Activated CD4-positive, alpha-beta T cell treated with anti-CD3 and anti-CD28 coated beads, Interleukin-2, Interleukin-4, amounts not matched to agents 100 ng/mL and 50 ng/mL, durations not matched to agents 16 hours and 8 hours (primary cell): Measurements from ENCODE around the gene PEPD.

Experiments used
- DNase-seq: peaks from one replicate; pipeline ENCODE4 v3.0.0-alpha.2; 2020; ENCODE audit warnings: low spot score

PEPD gene

DNA sequence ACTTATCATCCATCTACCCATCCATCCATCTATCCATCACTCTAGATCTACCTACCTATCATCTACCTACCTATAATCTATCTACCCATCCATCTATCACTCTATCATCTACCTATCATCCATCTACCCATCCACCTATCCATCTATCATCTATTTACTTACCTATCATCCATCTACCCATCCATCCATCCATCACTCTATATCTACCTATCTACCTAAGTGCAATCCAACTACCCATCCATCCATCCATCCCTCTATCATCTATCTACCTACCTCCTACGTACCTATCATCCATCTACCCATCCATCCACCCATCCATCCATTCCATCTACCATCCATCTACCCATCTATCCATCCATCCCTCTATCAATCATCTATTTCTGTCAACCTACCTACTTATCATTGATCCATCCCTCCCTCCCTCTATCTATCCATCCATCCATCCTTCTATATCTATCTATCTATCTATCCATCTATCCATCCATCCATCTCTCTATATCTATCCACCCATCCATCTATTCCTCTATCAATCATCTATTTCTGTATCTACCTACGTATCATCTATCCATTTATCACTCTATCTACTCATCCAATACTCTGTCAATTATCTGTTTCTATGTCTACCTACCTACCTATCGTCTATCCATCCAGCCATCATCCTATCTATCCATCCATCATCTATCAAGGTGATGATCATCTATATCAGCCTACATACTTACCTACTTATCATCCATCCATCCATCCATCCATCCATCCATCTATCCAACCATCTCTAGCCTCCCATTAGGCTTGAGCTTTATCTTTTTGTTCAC, 99.0 kb downstream of the PEPD start:
- DNase-seq = no peak

DNA sequence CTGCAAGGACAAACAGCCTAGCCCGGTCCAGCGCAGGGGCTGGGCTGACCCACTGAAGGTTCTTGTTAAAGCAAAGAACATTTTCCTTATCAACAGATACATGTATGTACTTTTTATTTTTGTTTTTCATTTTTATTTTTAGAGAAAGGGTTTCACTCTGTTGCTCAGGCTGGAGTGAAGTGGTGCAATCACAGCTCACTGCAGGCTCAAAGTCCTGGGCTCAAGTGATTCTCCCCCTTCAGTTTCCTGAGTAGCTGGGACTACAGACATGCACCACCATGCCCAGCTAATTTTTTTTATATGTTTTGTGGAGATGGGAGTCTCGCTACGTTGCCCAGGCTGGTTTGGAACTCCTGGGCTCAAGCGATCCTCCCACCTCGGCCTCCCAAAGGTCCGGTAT, 100.2 kb downstream of the PEPD start:
- DNase-seq = no peak

DNA sequence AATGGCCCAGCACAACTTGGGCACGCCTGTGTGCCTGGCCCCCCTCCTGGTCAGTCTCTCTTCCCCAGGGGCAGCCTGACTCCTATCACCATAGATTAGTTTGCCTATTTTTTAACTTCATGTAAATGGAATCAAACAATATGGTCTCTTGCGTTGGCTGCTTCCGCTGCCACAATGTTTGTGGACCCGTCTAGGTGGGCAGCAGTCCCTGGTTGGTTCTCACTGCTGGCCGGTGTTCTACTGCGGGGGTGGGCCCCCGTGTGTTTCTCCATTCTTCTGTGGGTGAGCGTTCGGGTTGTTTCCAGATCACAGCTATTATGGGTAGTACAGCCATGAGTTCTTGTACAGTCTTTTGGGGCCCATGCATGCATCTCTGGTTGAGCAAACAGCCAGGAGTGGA, 100.8 kb downstream of the PEPD start:
- no peak for DNase-seq

DNA sequence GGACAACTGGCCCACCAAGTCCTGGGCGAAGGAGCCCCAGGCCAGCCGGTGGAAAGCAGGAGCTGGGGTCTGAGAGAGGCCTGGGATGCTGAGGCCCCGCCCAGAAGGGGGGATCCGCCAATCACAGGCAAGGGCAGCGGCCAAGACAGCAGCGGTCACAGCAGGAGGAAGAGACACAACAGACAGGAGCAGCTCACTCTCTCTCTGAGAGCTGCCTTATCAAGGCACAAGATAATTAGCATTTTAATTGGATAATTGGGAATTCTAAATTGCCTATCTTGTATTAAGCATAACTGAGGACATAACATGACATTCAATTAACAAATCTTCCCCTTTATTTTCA, 101.8 kb downstream of the PEPD start:
- no peak for DNase-seq

DNA sequence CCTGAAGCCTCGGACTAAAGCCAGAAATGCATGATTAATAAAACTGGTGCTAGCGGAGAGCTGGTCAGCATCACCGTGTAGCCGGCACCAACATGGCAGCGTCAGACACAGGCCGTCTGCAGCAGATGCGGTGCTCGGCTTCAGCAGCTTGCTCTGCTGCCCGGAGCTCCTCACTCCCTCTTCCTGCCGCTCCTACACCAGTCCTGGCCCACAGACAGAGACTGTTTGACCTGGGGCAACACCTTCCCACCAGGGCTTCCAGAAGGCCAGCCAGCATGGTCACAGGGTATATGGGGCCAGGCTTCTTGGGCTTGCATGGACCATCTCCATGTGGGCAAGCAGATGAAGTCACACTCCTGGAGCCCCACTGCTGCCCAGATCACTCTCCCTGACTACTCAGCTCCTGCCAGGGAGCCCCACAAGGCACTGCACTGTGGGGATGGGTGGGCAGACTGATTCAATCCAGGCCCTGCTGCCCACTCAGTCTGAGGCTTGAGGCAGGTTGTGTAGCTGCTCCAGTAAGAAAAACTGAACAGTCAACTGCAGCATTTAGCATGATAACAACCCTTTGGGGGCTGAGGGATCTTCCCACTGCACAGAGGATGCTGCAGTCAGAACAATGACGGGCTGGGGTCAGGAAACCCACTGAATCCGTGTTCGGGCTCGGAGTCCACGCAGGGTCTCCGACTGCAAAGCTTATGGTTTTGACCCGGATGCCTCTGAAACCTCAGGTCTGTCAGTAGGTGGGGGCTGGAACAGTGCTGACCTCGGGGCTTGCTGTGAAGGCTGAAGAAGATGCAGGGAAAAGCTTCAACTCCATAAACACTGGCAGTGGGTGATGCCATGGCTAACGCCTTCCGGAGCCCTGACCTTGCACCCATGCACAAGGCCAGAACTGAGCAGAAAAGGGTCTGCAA, 102.5 kb downstream of the PEPD start:
- DNase-seq = no peak

DNA sequence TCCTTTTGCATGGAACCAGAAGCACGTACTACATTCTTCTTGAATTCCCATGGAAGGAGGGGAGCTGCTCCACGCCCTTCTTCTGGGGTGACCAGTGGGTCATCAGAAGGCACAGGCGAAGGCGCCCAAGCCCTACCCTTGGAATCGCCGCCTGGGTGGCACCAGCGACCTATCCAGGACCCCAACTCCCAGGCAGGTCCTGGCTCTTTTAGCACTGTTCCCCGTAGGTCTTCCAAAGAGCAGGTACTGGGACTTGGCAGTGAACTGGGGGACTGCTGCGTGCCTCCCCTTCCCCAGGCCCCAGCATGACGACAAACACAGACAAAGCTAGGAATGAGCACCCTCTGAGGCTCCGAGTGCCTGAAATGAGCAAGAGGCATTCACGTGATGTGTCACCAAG, 103.1 kb downstream of the PEPD start:
- no peak for DNase-seq

DNA sequence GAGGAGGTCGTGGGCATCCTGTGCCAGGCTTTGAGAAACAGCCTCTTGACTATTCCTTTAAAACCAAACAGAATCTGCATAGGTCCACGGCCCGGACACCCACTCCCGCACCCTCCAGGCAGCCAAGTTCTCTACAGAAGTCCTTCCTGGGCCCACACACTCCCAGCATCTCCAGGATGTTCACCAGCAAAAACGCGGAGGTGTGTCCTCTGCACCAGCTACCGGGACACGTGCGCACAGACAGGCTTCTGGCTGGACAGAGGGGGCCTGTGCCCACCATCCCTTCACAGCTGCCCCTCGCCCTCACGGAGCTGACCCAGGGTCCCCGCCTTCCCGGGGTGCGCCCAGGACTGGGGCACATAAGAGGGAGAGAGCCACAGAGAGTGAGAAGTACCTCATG, 103.8 kb downstream of the PEPD start:
- no peak for DNase-seq

DNA sequence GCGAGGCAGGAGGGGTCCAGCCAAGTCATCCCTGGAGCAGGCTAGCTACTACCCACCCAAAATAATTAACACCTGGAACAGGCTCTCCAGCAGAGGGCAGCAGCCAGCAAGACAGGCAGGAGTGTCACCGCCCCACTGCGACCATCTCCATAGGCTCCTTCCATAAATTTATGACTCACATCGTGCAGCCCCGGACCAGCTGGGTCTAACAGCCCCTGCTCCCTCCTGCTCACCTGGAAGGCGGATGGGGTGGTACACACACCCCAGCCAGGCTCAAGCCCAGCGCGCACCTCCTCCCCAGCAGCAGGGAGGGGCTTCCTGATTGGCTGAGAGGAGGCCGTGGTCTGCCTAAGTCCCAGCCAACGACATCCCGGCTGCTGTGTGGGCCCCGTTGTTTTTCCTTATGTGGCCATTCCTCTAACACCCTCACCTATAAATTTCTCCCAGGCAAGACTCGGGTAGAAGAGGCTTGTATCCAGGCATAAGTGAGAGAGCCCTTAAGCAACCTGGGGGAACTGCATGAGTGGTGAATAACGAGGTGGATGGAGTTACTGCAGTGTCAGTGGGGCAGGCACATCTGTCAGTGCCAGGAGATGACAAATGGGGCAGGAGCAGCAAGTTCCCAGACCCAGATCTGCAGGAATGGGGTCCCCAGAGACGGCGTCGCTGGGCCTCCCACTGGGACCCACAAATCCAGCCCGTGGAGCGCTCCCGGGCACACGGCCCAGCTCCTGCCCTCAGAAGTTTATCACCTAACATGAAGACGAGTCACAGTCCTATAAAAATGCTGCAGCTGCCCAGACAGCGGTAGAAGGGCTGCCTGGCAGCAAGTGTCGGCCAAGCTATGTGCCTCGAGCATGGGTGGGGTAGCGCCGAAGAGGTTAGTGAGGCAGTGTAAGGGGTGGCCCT, 105.0 kb downstream of the PEPD start:
- DNase-seq = peak; percentile 64

DNA sequence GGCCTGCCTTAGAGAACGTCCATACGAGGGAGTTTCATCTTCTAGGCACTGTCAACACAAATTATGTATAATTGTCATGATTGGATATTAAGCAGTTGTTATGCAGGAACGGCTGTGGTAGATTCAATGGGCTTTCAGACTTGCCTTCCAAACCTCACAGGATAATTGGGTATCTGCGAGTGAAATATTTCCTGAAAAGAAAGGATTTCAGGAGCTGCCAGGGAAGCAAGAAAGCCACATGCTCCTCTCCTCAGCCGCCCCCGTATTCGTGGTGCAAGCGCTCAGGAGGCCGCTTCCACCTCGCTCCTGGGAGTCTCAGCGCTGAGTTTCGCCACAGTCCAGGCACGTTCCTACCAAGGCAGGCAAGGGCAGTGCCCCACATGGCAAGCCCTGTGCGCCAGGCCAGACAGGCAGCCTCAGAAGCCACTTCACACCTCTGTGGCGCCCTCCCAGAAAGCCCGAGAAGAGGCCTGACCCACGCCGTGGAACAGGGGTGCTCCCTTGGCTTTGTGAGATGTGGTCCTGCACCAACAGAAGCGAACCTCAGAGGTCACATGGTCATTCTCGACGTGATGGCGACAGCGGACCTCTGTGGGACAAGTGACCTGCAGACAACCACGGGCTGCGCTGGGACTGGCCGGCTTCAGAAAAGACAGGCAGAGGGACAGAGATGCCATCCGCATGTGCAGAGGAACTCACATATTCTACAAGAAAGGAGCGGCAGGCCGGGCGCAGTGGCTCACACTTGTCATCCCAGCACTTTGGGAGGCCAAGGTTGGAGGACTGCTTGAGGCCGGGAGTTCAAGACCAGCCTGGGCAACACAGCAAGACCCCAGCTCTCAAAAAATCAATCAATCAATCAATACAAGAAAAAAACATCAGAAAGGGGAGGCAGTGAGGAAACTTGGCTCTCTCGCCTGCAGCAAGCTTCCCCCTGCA, 106.7 kb downstream of the PEPD start:
- DNase-seq = no peak

DNA sequence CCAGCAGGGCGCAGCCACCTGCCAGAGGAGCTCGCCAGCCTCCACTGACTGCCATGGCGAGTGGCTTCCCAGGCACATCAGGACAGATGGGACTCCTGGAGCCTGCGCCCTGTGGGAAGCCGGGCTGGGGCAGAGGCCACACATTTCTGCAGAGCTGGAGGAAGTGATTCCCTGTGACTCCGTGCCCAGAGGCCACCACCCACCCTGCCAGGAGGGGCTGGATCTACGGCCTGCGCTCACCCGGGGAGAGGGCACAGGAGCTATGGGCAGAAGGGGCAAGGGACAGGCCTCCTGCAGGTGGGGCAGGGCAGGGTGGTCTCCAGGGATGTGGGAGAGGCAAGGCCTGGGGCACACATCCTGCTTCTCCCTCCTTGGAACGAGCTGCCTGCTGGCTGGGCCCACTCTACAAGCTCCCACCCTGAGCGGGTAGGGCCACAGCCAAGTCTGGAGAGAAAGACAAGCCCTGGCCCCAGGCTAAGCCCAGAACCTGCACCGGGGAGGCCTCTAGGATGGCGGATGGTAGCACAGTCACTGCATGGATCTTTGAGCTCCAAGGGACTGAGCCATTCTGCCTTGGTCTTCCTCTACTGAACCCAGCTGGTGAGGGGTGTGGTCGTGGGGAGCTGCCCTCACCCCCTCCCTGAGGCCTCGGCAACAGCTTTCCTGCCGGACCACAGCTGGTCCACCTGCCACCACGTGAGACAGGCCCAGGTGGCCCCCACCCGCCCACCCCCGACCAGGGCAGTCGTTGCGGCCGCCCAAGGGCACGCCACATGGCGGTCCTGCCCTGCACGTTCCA, 107.5 kb downstream of the PEPD start:
- DNase-seq = no peak

DNA sequence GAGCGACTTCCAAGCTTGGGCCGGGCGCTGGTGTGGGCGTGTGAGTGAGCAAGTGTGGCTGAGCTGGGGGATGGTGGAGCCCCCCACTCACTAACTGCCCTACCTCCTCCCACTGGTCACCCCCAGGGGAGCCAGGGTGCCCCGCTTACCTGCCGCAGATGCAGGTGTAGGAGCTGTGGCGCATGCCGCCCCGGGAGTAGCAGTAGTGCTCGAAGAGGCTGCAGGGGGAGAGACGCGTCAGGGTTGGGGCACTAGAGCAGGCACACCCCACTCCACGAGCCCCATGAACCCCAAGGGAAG, 108.2 kb downstream of the PEPD start:
- no peak for DNase-seq

DNA sequence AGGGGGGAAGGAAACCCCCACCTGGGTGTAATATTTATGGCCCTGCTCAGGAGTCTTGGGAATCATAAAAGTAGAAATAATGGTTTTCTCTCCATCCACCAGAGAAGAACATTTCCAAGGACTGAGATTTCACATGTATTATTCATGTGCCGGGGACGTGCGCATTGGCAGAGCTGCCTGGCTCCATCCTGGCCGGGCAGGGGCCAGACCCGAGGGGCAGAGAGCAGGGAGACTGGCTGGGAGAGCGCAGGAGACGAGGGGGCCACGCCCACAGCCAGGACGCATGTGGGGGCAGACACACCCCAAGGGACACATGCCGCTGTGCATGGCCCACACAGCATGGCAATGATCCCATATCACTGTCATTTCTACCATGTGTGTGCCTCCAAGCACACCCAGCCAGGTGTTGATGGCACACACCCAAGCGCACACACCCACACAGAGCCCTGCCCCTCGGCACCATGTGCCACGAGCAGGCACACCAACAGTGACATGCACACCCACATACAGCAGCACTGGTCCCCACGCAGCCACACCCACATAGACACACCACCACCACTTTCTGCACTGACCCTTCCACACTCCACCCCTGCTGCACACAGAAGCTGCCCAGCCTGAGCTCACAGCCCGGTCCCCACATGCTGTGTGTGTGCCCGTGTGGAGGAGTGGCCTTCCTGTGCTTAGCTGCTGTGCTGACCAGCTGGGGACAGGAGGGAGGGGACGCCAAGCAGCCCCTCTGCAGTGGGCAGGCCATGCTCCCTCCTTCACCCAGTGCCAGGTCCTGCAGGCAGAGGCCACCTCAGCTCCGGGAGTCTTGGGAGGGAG, 108.8 kb downstream of the PEPD start:
- no peak for DNase-seq

DNA sequence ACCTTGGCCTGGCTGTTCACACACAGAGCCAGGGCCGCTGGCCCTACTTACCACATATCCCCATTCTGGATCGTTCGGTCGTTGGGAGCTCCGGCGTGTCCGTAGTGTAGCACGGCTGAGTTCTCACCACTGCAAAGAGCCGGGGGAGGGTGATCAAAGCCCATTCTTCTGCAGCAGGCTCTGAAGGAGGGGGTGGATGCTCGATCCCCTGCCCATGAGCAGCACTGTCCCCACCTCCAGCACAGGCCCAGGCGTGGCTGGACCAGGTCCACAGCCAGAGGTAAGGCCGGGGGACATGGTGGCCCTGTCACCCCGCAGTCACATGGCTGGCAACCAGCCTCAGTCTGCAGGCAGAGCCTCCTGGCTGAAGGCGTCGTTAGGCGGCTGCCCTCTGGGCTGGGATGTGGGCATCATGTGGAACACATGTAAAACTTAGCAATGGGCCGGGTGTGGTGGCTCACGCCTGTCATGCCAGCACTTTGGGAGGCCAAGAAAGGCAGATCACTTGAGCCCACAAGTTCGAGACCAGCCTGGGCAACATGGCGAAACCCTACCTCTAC, 109.9 kb downstream of the PEPD start:
- DNase-seq = no peak

DNA sequence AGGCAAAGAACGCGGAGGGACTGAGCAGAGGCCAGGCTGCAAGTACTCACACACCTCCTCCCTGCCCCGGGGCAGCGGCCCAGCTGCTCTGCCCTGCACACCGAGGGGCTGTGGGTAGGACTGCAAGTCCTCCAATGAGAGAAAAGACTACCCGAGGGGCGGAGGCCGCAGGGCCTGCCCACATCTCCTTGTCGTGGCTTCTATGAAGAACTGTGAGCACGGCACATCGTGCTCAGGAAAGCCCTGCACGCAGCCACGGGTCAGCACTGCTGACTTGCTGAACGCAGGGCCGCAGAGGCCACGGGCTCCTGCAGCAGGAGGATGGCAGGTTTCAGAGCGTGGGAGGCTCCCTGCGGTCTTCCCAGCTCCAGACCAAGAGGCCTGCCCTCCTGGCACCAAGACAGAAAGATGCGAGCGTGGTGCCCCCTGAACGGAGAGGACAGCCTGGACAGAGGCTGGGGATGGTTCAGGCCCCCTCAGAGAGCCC, 110.6 kb downstream of the PEPD start:
- DNase-seq = no peak

DNA sequence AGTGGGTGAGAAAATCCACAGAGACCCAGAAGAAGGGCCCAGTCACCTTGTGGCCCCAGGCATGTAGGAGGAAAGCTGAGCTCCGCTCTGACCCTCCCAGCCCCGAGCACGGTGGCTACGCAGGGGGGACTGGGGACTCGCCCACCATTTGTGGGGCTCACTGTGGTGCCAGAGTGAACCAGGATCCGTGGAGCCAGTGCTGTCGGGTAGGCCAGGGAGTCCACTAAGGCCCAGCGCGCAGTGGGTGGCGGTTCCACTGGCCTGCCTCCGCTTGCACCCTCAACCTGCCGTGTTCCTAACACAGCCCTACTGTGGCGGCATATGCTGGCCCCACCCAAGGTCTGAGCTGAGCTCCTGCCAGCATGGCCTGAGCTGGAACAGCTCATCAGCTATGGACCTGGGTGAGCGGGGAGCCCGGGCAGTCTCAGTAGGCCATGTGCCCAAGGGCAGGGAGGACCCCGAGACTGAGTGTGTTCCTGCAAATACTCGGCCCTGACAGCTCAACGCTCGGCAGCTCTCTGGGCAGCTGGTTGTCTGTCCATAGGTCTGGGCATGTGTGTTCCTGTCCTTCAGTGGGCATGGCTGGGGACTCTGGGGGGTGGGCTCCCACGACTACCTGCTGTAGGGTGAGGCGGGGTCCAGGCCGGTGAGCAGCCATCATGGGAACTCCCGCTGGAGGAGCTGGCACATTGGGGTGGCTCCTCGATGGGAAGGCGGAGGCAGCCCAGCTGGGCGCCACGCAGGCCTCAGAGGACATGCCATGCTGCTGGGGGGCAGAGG, 111.5 kb downstream of the PEPD start:
- DNase-seq = no peak

DNA sequence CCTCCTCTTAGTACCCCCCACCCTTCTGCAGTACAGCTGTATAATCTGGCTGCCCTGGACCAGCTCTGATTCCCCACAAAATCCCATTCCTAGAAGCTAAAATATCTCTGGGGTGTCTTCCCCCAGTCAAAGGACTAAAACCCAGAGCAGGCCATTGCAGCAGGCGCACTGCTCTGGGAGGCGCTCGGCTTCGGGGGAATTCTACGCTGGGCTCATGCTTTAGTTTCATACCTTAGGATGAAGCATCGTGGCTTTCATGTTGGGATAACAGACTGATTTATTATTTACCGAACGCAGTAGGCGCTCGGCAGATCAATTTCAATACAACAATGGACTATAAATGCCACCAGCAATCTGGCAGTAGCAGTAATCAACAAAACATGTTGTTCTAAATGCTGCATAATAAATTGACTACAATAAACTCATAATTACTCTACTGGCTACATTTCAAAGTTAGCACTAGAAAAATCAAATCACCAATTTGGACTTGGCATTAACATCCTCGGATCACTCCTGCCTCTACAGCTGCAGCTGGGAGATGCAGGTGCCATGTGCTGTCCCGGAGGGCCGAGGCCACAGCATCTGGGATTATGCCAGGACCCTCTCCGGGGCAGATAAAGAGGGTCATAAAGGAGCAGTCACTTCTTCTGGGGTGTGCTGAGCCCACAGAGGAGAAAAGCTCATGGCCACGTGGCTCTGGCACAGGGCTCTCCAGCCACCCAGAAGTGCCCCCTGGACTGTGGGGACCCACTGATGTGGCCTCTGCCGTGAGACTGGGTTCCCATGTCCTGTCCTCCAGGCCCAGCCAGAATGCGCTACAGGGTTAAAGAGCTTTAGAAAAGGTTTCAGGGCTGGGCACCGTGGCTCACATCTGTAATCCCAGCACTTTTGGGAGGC, 112.8 kb downstream of the PEPD start:
- no peak for DNase-seq

DNA sequence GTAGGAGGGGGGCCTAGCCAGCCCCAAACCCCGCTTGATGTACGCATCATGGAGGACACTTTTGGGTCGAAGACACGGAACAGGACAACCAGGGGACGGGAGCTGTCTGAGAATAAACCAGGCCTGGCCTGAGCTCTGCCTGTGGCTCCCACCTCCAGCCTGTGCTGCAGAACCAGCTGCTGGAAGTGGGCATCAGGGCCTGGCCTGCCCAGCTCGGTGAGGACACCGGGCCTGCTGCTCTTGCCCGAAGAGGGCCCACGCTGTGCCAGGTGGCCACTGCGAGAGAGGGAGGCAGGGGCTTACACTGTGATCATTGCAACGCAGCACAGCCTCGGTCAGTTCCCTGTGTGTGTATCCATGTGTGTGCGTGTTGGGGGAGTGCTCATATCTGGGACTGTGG, 113.5 kb downstream of the PEPD start:
- no peak for DNase-seq
